Thymus (tissue), 11 donors: ENCODE data around the gene STX4. TPM values are rescaled to one million over a fixed set of nuclear protein-coding genes. Genes with fewer than 3 reads are reported as not detected.

ENCODE experiments used
- DNase-seq, 9 donors: peaks; one replicate each; pipeline ENCODE4 v3.0.0-alpha.2; 2013; ENCODE audit warnings: low spot score in 9 of 9, low read depth in 6 of 9, missing footprints in 1 of 9
- H3K27ac ChIP-seq, 2 donors: one replicate each; pipeline ENCODE4 v1.5.1; 2013; ENCODE audit warnings: control low read depth in 1 of 2, low read depth in 1 of 2, low read length in 1 of 2, mild to moderate bottlenecking in 1 of 2, moderate library complexity in 1 of 2
- H3K27me3 ChIP-seq, 2 donors: one replicate each; pipeline ENCODE4 v1.5.1; 2013; ENCODE audit warnings: low read length in 1 of 2; ENCODE audit not compliant: control insufficient read depth in 2 of 2, insufficient read depth in 1 of 2
- H3K36me3 ChIP-seq, 2 donors: one replicate each; pipeline ENCODE4 v1.5.1; 2013; ENCODE audit warnings: low read length in 1 of 2, mild to moderate bottlenecking in 1 of 2, moderate library complexity in 1 of 2; ENCODE audit not compliant: control insufficient read depth in 2 of 2, insufficient read depth in 2 of 2
- H3K4me1 ChIP-seq, 2 donors: one replicate each; pipeline ENCODE4 v1.5.1; 2013; ENCODE audit warnings: low read length in 2 of 2; ENCODE audit not compliant: control insufficient read depth in 2 of 2, insufficient read depth in 2 of 2
- H3K4me3 ChIP-seq, 2 donors: one replicate each; pipeline ENCODE4 v1.5.1; 2013; ENCODE audit warnings: low read length in 2 of 2, control low read depth in 1 of 2, mild to moderate bottlenecking in 1 of 2
- H3K9me3 ChIP-seq, 2 donors: one replicate each; pipeline ENCODE4 v1.5.1; 2013; ENCODE audit warnings: low read length in 1 of 2, mild to moderate bottlenecking in 1 of 2; ENCODE audit not compliant: control insufficient read depth in 2 of 2, insufficient read depth in 1 of 2
- WGBS: extraction: QIAGEN DNeasy Blood & Tissue Kit; methylation state at CpG from one replicate; pipeline ENCODE4 v1.1.7; 2013; 5-methylcytosine and 5-hydroxymethylcytosine counted together
- polyA plus RNA-seq: library from polyadenylated mRNA; stranded (reverse); fragments of 200-250 nt; gene quantifications from one replicate; pipeline ENCODE4 v1.2.3, GENCODE V29; 2013
- total RNA-seq: library from RNA; stranded (reverse); fragments of 120-200 nt; gene quantifications from one replicate; pipeline ENCODE4 v1.2.4, GENCODE V29; 2013
- donor health status: healthy.

The STX4 gene
- total and polyA plus RNA-seq, 2 donors, result 20.0 to 108 TPM

- H3K27ac ChIP-seq, result no peak overlapping the region
- DNase-seq, result no peak
- WGBS, result 94% methylated on average over 13 of the region's 13 CpGs
These were observed 50.6 kb downstream of the STX4 start for GRCh38 chr16:31083981-31084380.

GRCh38 chr16:31084584-31085302 lies 51.4 kb downstream of the STX4 start:
- Histone ChIP-seq H3K36me3 (peaks cover 50 to 75% of the 10 kb centered on the region in 2 donors), H3K4me1 (no peaks in the 10 kb centered on the region), H3K4me3 (no peak overlapping the region), H3K27ac (no peak overlapping the region), H3K9me3 (no peaks in the 10 kb centered on the region), H3K27me3 (no peaks in the 10 kb centered on the region)
- 97% methylated on average over 16 of the region's 16 CpGs for WGBS
- DNase-seq, result no peak

More at GRCh38 chr16:31083981-31084380, 50.6 kb downstream of the STX4 start:
- H3K9me3 ChIP-seq, result no peaks in the 10 kb centered on the region
- peaks cover 57 to 77% of the 10 kb centered on the region in 2 donors for H3K36me3 ChIP-seq
- no peak overlapping the region for H3K4me3 ChIP-seq
- no peaks in the 10 kb centered on the region for H3K27me3 ChIP-seq
- no peaks in the 10 kb centered on the region for H3K4me1 ChIP-seq

- Histone ChIP-seq H3K4me3 (no peak overlapping the region), H3K27me3 (no peaks in the 10 kb centered on the region), H3K27ac (no peak overlapping the region), H3K9me3 (no peaks in the 10 kb centered on the region), H3K36me3 (peaks cover 50 to 69% of the 10 kb centered on the region in 2 donors), H3K4me1 (no peaks in the 10 kb centered on the region)
- DNase-seq, result no peak
- 95% methylated on average over 8 of the region's 8 CpGs for WGBS
These were observed 52.1 kb downstream of the STX4 start for GRCh38 chr16:31085411-31085810.

- Histone ChIP-seq H3K27me3 (no peaks in the 10 kb centered on the region), H3K27ac (no peak overlapping the region), H3K4me3 (no peak overlapping the region), H3K4me1 (no peaks in the 10 kb centered on the region), H3K9me3 (no peaks in the 10 kb centered on the region), H3K36me3 (peaks cover 49 to 69% of the 10 kb centered on the region in 2 donors)
- WGBS, result 97% methylated on average over 18 of the region's 18 CpGs
- DNase-seq, result no peak
These were observed 52.7 kb downstream of the STX4 start for GRCh38 chr16:31085873-31086628.

- H3K27ac ChIP-seq, result no peak overlapping the region
- H3K36me3 ChIP-seq, result peaks cover 49 to 66% of the 10 kb centered on the region in 2 donors
- H3K9me3 ChIP-seq, result no peaks in the 10 kb centered on the region
- no peaks in the 10 kb centered on the region for H3K27me3 ChIP-seq
- H3K4me1 ChIP-seq, result no peaks in the 10 kb centered on the region
- DNase-seq, result no peak
- H3K4me3 ChIP-seq, result no peak overlapping the region
- 94% methylated on average over 6 of the region's 6 CpGs for WGBS
These were observed 53.2 kb downstream of the STX4 start for GRCh38 chr16:31086629-31086906.

DNA sequence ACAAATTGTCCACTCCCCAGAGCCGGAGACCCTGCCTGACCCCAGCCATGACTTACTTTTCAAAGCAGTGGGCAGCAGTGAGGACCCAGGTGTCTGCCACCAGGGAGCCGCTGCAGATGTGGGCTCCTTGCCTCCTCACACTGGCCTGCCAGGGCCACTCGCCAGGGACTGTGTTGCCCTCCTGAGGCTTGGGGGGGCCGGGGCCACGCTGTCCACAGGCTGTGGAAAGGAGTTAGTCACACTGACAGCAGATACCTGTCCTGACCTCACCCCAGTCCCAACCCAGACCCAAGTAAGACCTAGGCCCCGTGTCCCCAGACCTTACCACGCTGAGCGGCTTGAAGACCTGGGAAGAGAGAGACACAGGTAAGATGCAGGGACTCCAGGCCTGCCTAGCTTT lies 54.1 kb downstream of the STX4 start:
- Histone ChIP-seq H3K9me3 (no peaks in the 10 kb centered on the region), H3K27me3 (no peaks in the 10 kb centered on the region), H3K4me3 (no peak overlapping the region), H3K4me1 (no peaks in the 10 kb centered on the region), H3K27ac (no peak overlapping the region), H3K36me3 (peaks cover 43 to 61% of the 10 kb centered on the region in 2 donors)
- WGBS, result 97% methylated on average over 8 of the region's 8 CpGs
- DNase-seq, result no peak

- peaks cover 38 to 63% of the 10 kb centered on the region in 2 donors for H3K36me3 ChIP-seq
- no peaks in the 10 kb centered on the region for H3K9me3 ChIP-seq
- H3K4me1 ChIP-seq, result no peaks in the 10 kb centered on the region
- no peak overlapping the region for H3K27ac ChIP-seq
- 99% methylated on average over 5 of the region's 5 CpGs for WGBS
- DNase-seq, result no peak
- H3K27me3 ChIP-seq, result no peaks in the 10 kb centered on the region
- H3K4me3 ChIP-seq, result no peak overlapping the region
These were observed 54.6 kb downstream of the STX4 start for GRCh38 chr16:31087971-31088370.

- Histone ChIP-seq H3K27ac (no peak within 1 kb of the TSS), H3K4me1 (peaks cover 4 to 5% of the 10 kb centered on the region in 2 donors), H3K27me3 (no peaks in the 10 kb centered on the region), H3K4me3 (no peak within 1 kb of the TSS), H3K9me3 (no peaks in the 10 kb centered on the region), H3K36me3 (peaks cover 38 to 59% of the 10 kb centered on the region in 2 donors)
- DNase-seq, result no peak
- 97% methylated on average over 15 of the region's 15 CpGs for WGBS
These were observed 55.3 kb downstream of the STX4 start, which contains the start of gene PRSS53 for GRCh38 chr16:31088459-31089183. Gene PRSS53 (minus strand): TSS chr16:31088943. CDS start chr16:31088809, 134 bp downstream.

DNA sequence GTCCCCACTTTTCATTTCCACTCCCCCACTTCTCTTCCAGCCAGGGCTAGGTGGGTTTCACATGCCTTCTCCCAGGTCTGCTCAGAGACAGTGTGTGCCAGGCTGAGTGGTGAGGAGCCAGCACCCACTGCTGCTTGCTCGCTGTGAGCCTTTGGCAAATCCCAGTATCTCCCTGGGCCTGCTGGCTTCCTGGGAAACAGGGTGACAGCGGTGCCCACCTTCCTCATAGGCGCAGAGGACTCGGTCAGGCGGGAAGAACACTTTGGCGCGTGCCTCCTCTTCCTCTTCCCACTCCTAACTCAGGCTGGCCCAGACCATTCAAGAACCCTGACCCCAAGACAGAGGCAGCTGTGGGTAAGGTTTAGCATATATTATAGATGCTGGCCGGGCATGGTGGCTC lies 55.8 kb downstream of the STX4 start:
- H3K9me3 ChIP-seq, result no peaks in the 10 kb centered on the region
- no peak overlapping the region for H3K4me3 ChIP-seq
- 90% methylated on average over 8 of the region's 8 CpGs for WGBS
- H3K36me3 ChIP-seq, result peaks cover 38 to 53% of the 10 kb centered on the region in 2 donors
- H3K4me1 ChIP-seq, result peaks cover 10% of the 10 kb centered on the region in 2 donors
- H3K27me3 ChIP-seq, result no peaks in the 10 kb centered on the region
- H3K27ac ChIP-seq, result no peak overlapping the region
- DNase-seq, result no peak
